ENCODE data around the gene SF1. TPM values are rescaled to one million over a fixed set of nuclear protein-coding genes. Genes with fewer than 3 reads are reported as not detected.

Gene SF1
- total RNA-seq, 1 experiment from 2014 or later, result 285 TPM

- POLR2A ChIA-PET, result no interaction called here
- no peaks in the 10 kb centered on the region for H3K36me3 Mint-ChIP-seq
- H3K4me1 Mint-ChIP-seq, result peaks cover 17% of the 10 kb centered on the region
These were observed 26.0 kb downstream of the SF1 start for GRCh38 chr11:64752175-64752970.

DNA sequence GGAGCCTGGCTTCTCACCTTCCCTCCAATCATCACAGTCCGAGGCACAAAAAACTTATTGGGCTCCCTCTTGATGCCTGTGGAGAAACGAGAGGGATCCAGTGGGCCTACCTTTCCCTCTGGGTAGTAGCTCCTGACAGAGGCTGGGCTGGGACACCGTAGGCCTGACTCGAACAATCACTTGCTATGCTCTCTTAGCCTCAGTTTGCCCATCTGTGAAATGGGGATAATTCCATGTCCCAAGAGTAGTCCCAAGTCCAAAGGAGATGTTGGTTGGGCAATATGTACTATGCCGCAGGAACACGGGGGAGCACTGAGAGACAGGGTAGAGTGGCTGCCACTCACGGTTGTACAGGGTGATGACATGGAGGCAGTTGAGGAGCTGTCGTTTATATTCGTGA, 26.8 kb downstream of the SF1 start:
- ChIA-PET CTCF (interaction anchor here (1.5 to 4.9 kb wide), 3 partner anchors 8 to 13 kb away, joined by 3 to 30 read pairs (median 7); partner anchors contain the start of genes PYGM and RASGRP2), POLR2A (no interaction called here)
- ATAC-seq (no peak), DNase-seq (ENCODE audit: low spot score) (no peak)
- H3K4me3 Mint-ChIP-seq, result no peak overlapping the region
- no peak overlapping the region for H3K27ac Mint-ChIP-seq
- H3K36me3 Mint-ChIP-seq, result no peaks in the 10 kb centered on the region
- no peaks in the 10 kb centered on the region for H3K27me3 Mint-ChIP-seq (ENCODE audit: low read depth)
- TF ChIP-seq ESRRA (CRISPR knock-in tag; IDR thresholded peaks at IDR 0.05; ENCODE audit: borderline replicate concordance) (no peak), ZNF281 (CRISPR knock-in tag; IDR thresholded peaks at IDR 0.05) (no peak), GTF2I (CRISPR knock-in tag; conservative IDR thresholded peaks at IDR 0.05) (0 out of 2 replicates have a peak, but pooled peaks have one; percentile 35), ZNF512 (CRISPR knock-in tag; IDR thresholded peaks at IDR 0.05; ENCODE audit: borderline replicate concordance) (no peak)
- no peaks in the 10 kb centered on the region for H3K9me3 Mint-ChIP-seq
- peaks cover 17% of the 10 kb centered on the region for H3K4me1 Mint-ChIP-seq

More at GRCh38 chr11:64752175-64752970, 26.0 kb downstream of the SF1 start:
- no peak for ATAC-seq
- Mint-ChIP-seq H3K27ac (peak overlapping the region; percentile 46; the same call in 1 of the 2 replicates), H3K4me3 (no peak overlapping the region), H3K9me3 (no peaks in the 10 kb centered on the region), H3K27me3 (ENCODE audit: low read depth) (no peaks in the 10 kb centered on the region; the same call in 1 of the 2 replicates)
- TF ChIP-seq ZNF263 (CRISPR knock-in tag; IDR thresholded peaks at IDR 0.05; ENCODE audit: low read depth) (0 out of 2 replicates have a peak, but pooled peaks have one; percentile 38), ZNF232 (CRISPR knock-in tag; IDR thresholded peaks at IDR 0.05) (no peak), JUN (CRISPR knock-in tag; IDR thresholded peaks at IDR 0.05) (no peak)
- DNase-seq (ENCODE audit: low spot score), result no peak
- CTCF ChIA-PET, result interaction anchor here (1.1 to 4.9 kb wide), 5 partner anchors 9 to 51 kb away, joined by 3 to 30 read pairs (median 3); partner anchors contain the start of gene RASGRP2

- Mint-ChIP-seq H3K36me3 (no peaks in the 10 kb centered on the region), H3K27ac (no peak overlapping the region; the same call in 1 of the 2 replicates), H3K9me3 (no peaks in the 10 kb centered on the region), H3K4me1 (peaks cover 17% of the 10 kb centered on the region), H3K27me3 (ENCODE audit: low read depth) (peaks cover 1% of the 10 kb centered on the region; the same call in 1 of the 2 replicates), H3K4me3 (no peak overlapping the region)
- ATAC-seq (no peak), DNase-seq (ENCODE audit: low spot score) (no peak)
- ChIA-PET CTCF (interaction anchor here (1.5 to 4.9 kb wide), 2 partner anchors 7 to 9 kb away, joined by 3 to 30 read pairs; partner anchors contain the start of genes PYGM and RASGRP2), POLR2A (no interaction called here)
- TF ChIP-seq, protein P1, sequence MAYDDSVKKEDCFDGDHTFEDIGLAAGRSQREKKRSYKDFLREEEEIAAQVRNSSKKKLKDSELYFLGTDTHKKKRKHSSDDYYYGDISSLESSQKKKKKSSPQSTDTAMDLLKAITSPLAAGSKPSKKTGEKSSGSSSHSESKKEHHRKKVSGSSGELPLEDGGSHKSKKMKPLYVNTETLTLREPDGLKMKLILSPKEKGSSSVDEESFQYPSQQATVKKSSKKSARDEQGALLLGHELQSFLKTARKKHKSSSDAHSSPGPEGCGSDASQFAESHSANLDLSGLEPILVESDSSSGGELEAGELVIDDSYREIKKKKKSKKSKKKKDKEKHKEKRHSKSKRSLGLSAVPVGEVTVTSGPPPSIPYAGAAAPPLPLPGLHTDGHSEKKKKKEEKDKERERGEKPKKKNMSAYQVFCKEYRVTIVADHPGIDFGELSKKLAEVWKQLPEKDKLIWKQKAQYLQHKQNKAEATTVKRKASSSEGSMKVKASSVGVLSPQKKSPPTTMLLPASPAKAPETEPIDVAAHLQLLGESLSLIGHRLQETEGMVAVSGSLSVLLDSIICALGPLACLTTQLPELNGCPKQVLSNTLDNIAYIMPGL (CRISPR knock-in tag; IDR thresholded peaks at IDR 0.05), result no peak
- TF ChIP-seq CREB1 (CRISPR knock-in tag; IDR thresholded peaks at IDR 0.05), result no peak
- TF ChIP-seq, protein P2, sequence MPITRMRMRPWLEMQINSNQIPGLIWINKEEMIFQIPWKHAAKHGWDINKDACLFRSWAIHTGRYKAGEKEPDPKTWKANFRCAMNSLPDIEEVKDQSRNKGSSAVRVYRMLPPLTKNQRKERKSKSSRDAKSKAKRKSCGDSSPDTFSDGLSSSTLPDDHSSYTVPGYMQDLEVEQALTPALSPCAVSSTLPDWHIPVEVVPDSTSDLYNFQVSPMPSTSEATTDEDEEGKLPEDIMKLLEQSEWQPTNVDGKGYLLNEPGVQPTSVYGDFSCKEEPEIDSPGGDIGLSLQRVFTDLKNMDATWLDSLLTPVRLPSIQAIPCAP (CRISPR knock-in tag; IDR thresholded peaks at IDR 0.05), result no peak
- no peak for TF ChIP-seq E2F4 (CRISPR knock-in tag; IDR thresholded peaks at IDR 0.05; ENCODE audit: borderline replicate concordance, low read depth)
- TF ChIP-seq EMX1 (CRISPR knock-in tag; IDR thresholded peaks at IDR 0.05), result no peak
- no peak for TF ChIP-seq ZNF423 (CRISPR knock-in tag; IDR thresholded peaks at IDR 0.05)
- no peak for TF ChIP-seq NFE2L1 (CRISPR knock-in tag; IDR thresholded peaks at IDR 0.05)
- TF ChIP-seq NFYB (CRISPR knock-in tag; conservative IDR thresholded peaks at IDR 0.05; ENCODE audit: low read depth), result no peak
- TF ChIP-seq ZNF121 (CRISPR knock-in tag; IDR thresholded peaks at IDR 0.05), result no peak
- TF ChIP-seq ZNF416 (CRISPR knock-in tag; IDR thresholded peaks at IDR 0.05), result no peak
- TF ChIP-seq, protein P3, sequence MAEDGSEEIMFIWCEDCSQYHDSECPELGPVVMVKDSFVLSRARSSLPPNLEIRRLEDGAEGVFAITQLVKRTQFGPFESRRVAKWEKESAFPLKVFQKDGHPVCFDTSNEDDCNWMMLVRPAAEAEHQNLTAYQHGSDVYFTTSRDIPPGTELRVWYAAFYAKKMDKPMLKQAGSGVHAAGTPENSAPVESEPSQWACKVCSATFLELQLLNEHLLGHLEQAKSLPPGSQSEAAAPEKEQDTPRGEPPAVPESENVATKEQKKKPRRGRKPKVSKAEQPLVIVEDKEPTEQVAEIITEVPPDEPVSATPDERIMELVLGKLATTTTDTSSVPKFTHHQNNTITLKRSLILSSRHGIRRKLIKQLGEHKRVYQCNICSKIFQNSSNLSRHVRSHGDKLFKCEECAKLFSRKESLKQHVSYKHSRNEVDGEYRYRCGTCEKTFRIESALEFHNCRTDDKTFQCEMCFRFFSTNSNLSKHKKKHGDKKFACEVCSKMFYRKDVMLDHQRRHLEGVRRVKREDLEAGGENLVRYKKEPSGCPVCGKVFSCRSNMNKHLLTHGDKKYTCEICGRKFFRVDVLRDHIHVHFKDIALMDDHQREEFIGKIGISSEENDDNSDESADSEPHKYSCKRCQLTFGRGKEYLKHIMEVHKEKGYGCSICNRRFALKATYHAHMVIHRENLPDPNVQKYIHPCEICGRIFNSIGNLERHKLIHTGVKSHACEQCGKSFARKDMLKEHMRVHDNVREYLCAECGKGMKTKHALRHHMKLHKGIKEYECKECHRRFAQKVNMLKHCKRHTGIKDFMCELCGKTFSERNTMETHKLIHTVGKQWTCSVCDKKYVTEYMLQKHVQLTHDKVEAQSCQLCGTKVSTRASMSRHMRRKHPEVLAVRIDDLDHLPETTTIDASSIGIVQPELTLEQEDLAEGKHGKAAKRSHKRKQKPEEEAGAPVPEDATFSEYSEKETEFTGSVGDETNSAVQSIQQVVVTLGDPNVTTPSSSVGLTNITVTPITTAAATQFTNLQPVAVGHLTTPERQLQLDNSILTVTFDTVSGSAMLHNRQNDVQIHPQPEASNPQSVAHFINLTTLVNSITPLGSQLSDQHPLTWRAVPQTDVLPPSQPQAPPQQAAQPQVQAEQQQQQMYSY (CRISPR knock-in tag; IDR thresholded peaks at IDR 0.05), result no peak
- no peak for TF ChIP-seq JUN (CRISPR knock-in tag; IDR thresholded peaks at IDR 0.05)
These were observed 27.2 kb downstream of the SF1 start for GRCh38 chr11:64751136-64751535.
